Glutamatergic neuron (in vitro differentiated cells): ENCODE data around the gene NIT2. TPM values are rescaled to one million over a fixed set of nuclear protein-coding genes. Genes with fewer than 3 reads are reported as not detected.
"Not testable (repeated sequence)": the region's sequence is repeated elsewhere in the genome, so short reads cannot be mapped to it uniquely, and the experiment has no call there.

Source experiments
- DNase-seq: peaks from one replicate; pipeline ENCODE4 v3.0.0; 2022
- H3K27ac Mint-ChIP-seq: one replicate; pipeline ENCODE4 v1.8.0; 2020; ENCODE audit warnings: mild to moderate bottlenecking, mixed read lengths, inconsistent platforms; ENCODE audit not compliant: unreplicated experiment
- H3K27me3 Mint-ChIP-seq: one replicate; pipeline ENCODE4 v1.8.0; 2020; ENCODE audit warnings: mild to moderate bottlenecking, moderate library complexity, mixed read lengths, inconsistent platforms; ENCODE audit not compliant: unreplicated experiment
- H3K36me3 Mint-ChIP-seq: one replicate; pipeline ENCODE4 v1.8.0; 2020; ENCODE audit warnings: mild to moderate bottlenecking, mixed read lengths, inconsistent platforms; ENCODE audit not compliant: unreplicated experiment
- H3K4me1 Mint-ChIP-seq: one replicate; pipeline ENCODE4 v1.8.0; 2020; ENCODE audit warnings: mild to moderate bottlenecking, low read depth, mixed read lengths, inconsistent platforms; ENCODE audit not compliant: unreplicated experiment
- H3K4me3 Mint-ChIP-seq: one replicate; pipeline ENCODE4 v1.8.0; 2020; ENCODE audit warnings: mild to moderate bottlenecking, mixed read lengths, inconsistent platforms; ENCODE audit not compliant: unreplicated experiment
- H3K9me3 Mint-ChIP-seq: one replicate; pipeline ENCODE4 v1.8.0; 2020; ENCODE audit warnings: mild to moderate bottlenecking, moderate library complexity, mixed read lengths, inconsistent platforms; ENCODE audit not compliant: unreplicated experiment
- total RNA-seq: library from RNA; stranded (reverse); fragmentation: NEBNext Ultra II Directional; extraction: Animal tissue kit (Norgen Biotek cat#: 25700); gene quantifications from one replicate; pipeline ENCODE4 v1.2.1, GENCODE V29; 2021; ENCODE audit not compliant: unreplicated experiment
- TF ChIP-seq, protein P1 (sequence below): fragments of 200-600 bp; sonication (generic); IDR thresholded peaks from one replicate; pipeline ENCODE4 v1.5.0; 2021; ENCODE audit not compliant: partially characterized antibody, unreplicated experiment

Gene NIT2
- total RNA-seq, 1 donor from 2014 or later = 39.6 TPM

DNA sequence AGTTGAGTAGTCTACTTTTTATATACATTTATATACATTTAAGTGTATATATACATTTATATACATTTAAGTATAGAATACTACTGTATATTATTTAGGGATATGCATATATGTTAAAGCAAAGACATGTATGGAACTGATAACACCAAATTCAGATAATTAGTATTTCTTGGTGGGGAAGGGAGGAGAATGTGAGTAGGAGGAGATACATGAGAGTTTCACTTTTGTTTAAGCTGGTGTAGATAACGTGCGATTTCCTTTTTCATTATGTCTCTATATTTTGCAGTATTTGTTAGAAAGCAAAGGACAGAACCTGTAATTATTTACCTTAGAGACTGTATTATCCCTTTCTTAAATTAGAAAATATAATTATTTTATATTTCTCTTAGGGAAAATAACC lies 16.6 kb upstream of the NIT2 start:
- peaks cover 3% of the 10 kb centered on the region for H3K27me3 Mint-ChIP-seq

DNA sequence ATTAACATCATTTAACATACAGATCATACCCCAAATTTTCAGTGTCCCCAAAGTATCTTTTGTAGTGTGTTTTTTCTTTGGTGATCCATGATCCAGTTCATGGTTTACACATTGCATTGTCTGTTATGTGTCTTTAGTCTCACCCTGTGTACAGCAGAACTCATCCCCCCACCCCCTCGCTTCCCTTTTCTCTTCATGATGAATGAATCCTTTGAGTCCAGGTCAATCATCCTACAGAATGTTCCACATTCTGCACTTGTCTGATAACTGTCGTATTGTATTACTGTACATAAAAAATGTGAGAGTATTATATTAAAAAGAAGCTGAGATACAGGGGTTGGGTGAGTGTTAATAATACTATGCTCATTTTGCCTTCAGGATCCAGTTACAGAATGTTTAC lies 14.6 kb upstream of the NIT2 start:
- Mint-ChIP-seq H3K27ac (no peak overlapping the region), H3K4me3 (no peak overlapping the region), H3K4me1 (no peaks in the 10 kb centered on the region), H3K27me3 (peaks cover 3% of the 10 kb centered on the region), H3K36me3 (no peaks in the 10 kb centered on the region), H3K9me3 (no peaks in the 10 kb centered on the region)
- DNase-seq = no peak
- TF ChIP-seq, protein P1, sequence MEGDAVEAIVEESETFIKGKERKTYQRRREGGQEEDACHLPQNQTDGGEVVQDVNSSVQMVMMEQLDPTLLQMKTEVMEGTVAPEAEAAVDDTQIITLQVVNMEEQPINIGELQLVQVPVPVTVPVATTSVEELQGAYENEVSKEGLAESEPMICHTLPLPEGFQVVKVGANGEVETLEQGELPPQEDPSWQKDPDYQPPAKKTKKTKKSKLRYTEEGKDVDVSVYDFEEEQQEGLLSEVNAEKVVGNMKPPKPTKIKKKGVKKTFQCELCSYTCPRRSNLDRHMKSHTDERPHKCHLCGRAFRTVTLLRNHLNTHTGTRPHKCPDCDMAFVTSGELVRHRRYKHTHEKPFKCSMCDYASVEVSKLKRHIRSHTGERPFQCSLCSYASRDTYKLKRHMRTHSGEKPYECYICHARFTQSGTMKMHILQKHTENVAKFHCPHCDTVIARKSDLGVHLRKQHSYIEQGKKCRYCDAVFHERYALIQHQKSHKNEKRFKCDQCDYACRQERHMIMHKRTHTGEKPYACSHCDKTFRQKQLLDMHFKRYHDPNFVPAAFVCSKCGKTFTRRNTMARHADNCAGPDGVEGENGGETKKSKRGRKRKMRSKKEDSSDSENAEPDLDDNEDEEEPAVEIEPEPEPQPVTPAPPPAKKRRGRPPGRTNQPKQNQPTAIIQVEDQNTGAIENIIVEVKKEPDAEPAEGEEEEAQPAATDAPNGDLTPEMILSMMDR = no peak

More for the DNA sequence above, 16.6 kb upstream of the NIT2 start:
- TF ChIP-seq, protein P1 = no peak
- H3K4me1 Mint-ChIP-seq = no peaks in the 10 kb centered on the region
- H3K4me3 Mint-ChIP-seq = no peak overlapping the region
- H3K27ac Mint-ChIP-seq = no peak overlapping the region
- no peaks in the 10 kb centered on the region for H3K9me3 Mint-ChIP-seq
- no peaks in the 10 kb centered on the region for H3K36me3 Mint-ChIP-seq
- no peak for DNase-seq

GRCh38 chr3:100324044-100324443 lies 10.5 kb upstream of the NIT2 start:
- DNase-seq = no peak
- TF ChIP-seq, protein P1 = no peak
- no peak overlapping the region for H3K4me3 Mint-ChIP-seq
- H3K9me3 Mint-ChIP-seq = peaks cover 2% of the 10 kb centered on the region
- peaks cover 8% of the 10 kb centered on the region for H3K36me3 Mint-ChIP-seq
- no peaks in the 10 kb centered on the region for H3K4me1 Mint-ChIP-seq
- H3K27ac Mint-ChIP-seq = no peak overlapping the region
- peaks cover 1% of the 10 kb centered on the region for H3K27me3 Mint-ChIP-seq

DNA sequence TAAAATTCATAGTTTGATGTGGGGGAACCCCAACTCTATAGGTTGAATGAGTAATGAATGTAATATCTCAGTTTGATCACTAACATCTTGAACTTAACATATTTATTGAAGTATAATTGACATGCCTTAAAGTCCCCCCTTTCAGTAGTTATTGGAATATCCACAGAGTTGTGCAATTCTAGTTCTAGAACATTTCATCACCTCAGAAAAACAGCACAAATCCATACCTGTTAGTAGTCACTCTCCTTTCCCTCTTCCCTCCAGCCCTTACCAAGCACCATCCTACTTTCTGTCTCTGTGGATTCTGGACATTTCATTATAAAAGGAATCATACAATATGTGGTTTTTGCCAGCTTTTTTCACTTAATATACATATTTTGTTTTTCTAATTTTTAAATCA lies 8.7 kb upstream of the NIT2 start:
- H3K9me3 Mint-ChIP-seq = peaks cover 2% of the 10 kb centered on the region
- no peaks in the 10 kb centered on the region for H3K27me3 Mint-ChIP-seq
- peaks cover 8% of the 10 kb centered on the region for H3K36me3 Mint-ChIP-seq
- no peak for DNase-seq
- no peaks in the 10 kb centered on the region for H3K4me1 Mint-ChIP-seq
- H3K27ac Mint-ChIP-seq = no peak overlapping the region
- TF ChIP-seq, protein P1 = no peak
- no peak overlapping the region for H3K4me3 Mint-ChIP-seq

DNA sequence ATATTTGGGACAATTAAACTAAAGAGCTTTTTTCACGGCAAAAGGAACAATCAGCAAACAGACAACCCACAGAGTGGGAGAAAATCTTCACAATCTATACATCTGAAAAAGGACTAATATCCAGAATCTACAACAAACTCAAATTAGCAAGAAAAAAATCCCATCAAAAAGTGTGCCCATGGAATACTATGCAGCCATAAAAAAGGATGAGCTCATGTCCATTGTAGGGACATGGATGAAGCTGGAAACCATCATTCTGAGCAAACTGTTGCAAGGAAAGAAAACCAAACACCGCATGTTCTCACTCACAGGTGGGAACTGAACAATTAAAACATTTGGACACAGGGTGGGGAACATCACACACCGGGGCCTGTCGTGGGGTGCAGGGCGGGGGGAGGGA lies 7.2 kb upstream of the NIT2 start:
- not testable (repeated sequence) for H3K27ac Mint-ChIP-seq, H3K4me3 Mint-ChIP-seq, H3K36me3 Mint-ChIP-seq, H3K4me1 Mint-ChIP-seq, DNase-seq, H3K27me3 Mint-ChIP-seq, H3K9me3 Mint-ChIP-seq
